GM18505 (cell line): Measurements from ENCODE around the gene PPP1R12B.
"Not testable (repeated sequence)": the region's sequence is repeated elsewhere in the genome, so short reads cannot be mapped to it uniquely, and the experiment has no call there.

Experiments
- ATAC-seq: cut with Tn5 transposase; IDR thresholded peaks from one replicate; pipeline ENCODE4 v1.9.1; 2021; ENCODE audit not compliant: unreplicated experiment
- POLR2A ChIP-seq: IDR thresholded peaks from 4 replicates; pipeline ENCODE4 v1.6.1; 2011; ENCODE audit warnings: borderline replicate concordance; ENCODE audit not compliant: insufficient read depth, insufficient read length; ENCODE audit errors: extremely low read depth

Gene PPP1R12B

DNA sequence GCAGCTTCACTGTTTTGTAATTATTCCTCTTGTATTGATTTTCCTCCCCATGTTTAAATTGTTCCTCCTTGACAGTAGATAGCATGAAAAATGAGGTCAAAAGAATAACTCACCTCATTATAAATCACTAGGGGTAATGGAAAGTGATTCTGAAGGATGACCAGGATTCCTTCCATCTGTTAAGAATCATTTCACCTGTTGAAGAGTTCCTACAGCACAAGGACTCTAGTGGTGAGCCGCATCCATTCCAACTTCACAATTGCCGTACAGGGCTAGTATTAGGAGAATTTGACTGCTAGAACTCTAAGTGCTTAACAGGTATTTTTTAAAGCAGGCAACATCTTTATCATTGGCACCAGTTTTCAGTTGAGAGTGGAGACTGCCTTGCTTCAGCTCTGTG, 13.7 kb downstream of the PPP1R12B start:
- ATAC-seq, result no peak
- TF ChIP-seq POLR2A, result no peak

DNA sequence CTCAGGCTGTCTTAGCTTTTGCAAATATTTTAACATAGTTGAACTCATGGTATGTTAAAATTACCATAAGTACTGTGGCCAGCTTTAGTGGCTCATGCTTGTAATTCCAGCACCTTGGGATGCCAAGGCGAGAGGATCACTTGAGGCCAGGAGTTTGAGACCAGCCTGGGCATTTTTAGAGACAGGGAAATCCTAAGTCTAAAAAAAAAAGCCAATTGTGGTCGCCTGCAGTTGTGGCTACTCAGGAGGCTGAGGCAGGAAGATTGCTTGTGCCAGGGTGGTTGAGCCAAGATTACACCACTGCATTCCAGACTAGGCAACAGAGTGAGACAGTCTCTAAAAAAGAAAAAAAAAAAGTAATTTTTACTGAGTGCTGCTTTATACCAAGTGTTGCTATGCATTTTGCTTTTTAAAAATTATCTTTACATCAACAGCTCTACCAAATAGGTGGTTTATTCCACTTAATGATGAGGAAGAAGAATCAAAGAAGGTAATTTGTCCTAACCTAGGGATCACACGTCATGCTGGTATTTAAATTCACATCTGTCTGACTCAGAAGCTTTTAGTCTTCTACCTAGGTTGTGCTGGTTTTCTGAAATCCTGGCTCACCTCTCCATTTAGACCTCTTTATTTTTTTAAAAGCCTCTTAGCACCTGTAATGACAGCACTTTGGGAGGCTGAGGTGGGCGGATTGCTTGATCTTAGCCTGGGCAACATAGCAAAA, 16.8 kb downstream of the PPP1R12B start:
- no peak for TF ChIP-seq POLR2A
- ATAC-seq, result no peak

DNA sequence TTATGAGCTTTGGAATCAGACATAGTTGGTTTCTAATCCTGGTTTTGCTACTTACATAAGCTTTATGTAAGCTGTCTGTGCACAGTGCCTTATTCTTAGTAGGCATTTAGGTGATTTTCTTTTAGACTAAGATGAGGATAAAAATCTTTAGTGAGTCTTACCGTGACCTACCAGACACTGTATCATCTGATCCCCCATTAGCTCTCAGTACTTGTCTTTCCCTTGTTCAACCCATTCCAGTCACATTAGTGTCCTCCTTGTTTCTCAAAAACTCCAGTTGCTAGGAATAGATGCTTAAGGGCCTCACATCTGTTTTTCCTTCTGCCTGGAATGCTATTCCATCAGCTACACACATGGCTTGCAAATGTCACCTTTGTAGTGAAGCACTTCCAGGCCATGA, 18.8 kb downstream of the PPP1R12B start:
- ATAC-seq, result no peak
- TF ChIP-seq POLR2A, result no peak

DNA sequence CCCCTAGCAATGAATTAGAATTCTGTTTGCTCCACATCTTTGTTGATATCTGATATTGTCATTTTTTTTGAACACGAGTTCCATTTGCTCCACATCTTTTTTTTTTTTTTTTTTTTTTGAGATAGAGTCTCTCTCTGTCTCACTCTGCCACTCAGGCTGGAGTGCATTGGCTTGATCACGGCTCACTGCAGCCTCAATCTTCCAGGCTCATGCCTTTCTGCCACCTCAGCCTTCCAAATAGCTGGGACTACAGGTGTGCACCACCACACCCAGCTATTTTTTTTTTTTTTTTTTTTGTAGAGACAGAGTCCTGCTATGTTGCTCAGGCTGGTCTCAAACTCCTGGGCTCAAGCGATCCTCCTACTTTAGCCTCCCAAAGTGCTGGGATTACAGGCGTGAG, 22.4 kb downstream of the PPP1R12B start:
- not testable (repeated sequence) for ATAC-seq

DNA sequence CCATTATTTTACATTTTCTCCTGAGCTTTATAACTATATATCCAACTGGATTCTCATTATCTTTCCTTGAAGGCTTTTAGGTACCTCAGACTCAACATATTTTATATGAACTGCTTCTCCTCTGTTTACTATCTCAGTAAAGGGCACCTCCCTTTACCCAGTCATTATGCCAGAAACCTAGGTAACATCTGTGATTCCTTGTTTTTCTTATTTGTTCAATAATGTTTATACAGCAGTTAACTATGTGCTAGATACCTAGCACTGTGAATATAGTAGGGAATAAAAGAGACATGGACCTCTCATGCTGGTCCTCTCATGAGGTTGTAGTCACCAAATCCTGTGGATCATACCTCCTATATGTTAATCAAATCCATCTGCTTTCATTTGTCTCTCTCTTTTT, 25.6 kb downstream of the PPP1R12B start:
- no peak for ATAC-seq

DNA sequence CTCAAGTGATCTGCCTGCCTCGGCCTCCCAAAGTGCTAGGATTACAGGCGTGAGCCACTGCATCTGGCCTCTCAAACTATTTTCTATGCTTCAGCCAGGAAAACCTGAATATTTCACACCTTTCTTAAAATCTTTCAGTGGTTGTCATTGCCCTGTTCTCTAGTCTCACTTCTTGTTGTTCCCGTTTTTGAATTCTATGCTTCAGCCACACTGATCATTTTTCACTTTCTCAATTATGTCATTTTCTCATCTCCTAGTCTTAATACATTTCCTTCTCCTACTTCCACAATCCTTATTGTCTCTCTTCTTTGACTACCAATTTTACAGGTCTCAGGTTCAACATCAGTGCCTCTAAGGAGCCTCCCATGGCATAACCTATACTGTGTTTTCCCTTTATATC, 26.7 kb downstream of the PPP1R12B start:
- not testable (repeated sequence) for ATAC-seq

More for the DNA sequence above, 25.6 kb downstream of the PPP1R12B start:
- no peak for TF ChIP-seq POLR2A

DNA sequence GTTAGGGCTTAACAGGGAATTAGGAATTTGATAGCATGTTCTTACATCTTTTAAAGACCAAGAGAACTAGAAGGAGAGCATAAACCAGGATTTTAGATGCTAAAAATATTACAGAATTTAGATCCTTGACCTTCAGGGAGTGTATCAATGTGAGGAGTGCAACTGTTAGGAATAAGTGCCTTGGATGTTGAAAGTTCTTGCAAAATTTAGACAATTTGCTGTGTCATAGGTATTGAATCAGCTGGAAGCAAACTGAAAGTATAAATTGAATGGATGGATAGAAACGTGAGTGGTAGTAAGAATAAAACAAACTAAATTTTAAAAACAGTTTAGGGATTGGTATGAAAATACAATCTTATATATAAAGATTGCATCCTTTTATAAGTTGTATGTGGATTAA, 27.7 kb downstream of the PPP1R12B start:
- no peak for TF ChIP-seq POLR2A
- no peak for ATAC-seq

DNA sequence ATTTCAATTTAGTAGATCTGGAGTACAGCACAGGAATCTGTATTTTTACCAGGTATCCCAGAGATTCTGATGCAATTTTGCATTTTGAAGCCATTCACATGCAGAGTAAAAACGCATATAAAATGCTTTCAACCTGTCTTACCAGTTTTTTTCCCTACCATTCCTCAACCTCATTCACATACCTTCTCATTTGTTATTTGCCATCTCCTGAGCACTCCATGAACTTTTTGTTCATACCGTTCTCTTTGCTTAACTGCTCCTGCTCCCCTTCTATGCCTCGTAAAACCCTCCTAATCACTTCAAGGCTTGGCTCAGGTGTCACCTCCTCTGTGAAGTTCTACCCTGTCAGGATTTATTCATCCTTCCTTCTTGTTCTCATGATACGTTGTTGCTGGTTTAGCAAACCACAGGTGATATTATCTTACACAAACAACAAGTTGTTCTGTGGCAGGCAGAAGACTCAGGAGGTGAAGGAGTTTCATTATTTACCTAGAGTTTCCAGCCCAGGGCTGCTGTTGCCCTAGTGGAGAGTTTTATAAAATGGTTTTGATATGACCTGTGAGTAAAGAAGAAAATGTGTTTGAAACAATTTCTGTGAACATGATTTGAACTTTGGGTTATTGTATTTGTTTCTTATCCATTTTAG, 31.5 kb downstream of the PPP1R12B start:
- ATAC-seq, result not testable (repeated sequence)

DNA sequence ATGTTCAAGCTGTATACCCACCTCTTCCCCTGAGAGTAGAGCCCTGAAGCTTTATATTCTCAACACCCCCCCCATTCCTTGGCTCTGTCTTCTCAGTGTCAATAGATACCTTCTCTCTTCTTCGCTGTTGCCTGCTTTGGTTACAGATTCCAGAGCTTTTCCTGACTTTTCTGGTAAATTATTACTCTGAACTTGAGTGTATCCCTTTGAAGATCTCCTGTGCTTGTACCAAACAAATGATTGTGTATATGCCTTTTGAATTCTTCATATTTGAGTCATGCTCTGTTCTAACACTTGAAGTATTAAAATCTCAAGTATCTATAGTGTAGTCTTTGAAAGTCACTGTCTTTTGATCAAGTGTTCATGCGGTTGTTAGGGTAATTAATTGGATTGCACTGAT, 32.0 kb downstream of the PPP1R12B start:
- ATAC-seq, result not testable (repeated sequence)

DNA sequence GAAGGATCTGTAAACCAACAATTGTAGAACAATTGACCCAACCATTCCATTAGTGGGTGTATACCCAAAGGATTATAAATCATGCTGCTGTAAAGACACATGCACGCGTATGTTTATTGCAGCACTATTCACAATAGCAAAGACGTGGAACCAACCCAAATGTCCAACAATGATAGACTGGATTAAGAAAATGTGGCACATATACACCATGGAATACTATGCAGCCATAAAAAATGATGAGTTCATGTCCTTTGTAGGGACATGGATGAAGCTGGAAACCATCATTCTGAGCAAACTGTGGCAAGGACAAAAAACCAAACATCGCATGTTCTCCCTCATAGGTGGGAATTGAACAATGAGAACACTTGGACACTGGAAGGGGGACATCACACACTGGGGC, 33.4 kb downstream of the PPP1R12B start:
- ATAC-seq, result not testable (repeated sequence)

DNA sequence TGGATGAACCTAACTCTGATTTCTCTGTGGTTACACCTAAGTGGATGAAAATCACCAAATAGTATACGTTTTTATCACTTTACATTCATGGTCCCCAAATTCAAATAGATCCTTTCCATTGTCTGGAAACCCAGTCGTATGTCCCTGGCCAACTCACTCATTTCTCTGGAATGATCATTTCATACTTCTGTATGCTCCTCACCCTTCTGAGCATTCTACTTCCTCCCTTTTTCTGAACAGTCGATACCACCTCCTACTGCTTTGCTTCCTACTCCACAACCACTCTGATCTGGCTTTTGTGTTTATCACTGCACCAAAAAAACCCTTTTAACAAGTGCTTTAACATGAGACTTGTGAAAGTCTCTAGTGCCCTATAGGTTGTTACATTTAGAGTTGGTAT, 47.3 kb downstream of the PPP1R12B start:
- not testable (repeated sequence) for ATAC-seq

DNA sequence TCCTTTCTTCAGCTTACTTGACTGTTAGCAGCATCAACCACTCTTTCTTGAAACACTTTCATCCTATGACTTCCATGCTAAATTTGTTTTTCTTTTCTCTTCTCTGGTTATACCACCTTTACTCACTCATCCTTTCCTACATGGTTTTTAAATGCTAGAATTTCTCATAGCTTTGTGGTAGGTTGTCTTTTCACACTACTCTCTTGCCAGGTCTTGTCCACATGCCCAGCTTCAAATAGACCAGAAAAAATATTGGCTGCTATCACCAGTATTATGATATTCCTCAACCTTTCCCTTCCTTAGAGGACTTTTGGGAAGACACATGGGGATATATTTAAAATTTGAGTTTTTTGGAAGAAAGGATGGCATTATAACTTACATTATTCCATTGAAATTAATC, 48.8 kb downstream of the PPP1R12B start:
- no peak for TF ChIP-seq POLR2A

DNA sequence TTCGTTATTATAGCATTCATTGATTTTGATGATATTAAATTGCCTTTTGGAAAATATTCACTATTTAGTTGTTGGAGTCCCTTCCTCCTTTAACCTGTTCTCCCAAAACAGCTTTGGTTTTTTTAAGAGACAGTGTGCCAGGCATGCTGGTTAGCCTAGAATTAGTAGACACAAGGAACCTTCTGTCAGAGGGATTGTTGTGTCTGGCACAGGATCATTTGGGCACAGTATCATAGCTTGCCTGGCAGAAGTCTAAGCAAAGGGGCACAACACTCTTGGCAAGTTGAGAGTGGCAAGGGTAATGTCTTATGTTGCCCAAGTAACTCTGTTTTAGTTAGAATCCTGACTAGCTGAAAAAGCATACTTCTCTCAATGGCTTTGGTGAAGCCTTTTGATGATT, 49.9 kb downstream of the PPP1R12B start:
- not testable (repeated sequence) for ATAC-seq

More for the DNA sequence above, 48.8 kb downstream of the PPP1R12B start:
- ATAC-seq, result no peak

DNA sequence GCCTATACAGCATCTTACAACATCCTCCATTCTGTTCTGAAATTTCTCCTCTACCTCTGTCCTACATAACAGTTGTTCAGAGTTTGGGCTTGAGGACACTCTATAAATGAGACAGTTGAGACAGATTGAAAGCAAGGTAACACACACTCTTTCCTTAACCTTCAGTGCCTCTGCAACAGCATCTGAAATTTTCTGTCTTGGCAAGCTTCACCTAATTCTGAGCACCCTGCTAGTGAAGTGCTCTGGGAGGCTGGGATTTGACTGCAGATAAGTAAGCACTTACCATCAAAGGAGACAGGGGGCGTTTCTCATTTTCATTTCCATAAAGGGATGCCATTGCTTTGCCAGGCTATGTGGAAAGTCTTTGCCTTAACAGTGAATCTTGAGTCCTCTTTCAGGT, 53.3 kb downstream of the PPP1R12B start:
- not testable (repeated sequence) for ATAC-seq

DNA sequence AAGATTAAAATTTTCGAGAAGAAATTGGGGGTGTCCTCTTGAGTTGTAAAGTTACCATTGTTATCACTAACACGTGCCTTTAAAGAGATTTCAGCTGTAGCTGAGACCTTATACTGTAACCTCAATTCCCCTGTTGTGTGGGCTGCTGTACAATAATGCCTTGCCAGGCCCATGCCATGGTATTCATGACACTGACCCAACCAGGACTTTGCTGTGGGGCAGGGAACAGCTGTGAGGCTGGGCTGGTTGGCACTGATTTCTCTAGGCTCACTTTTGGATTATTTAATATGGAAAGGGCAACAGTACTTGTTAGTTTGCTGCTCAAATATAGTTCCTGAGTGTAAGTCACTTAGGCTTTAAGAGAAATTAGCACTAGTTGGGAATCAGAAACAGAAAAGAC, 54.9 kb downstream of the PPP1R12B start:
- ATAC-seq, result not testable (repeated sequence)

DNA sequence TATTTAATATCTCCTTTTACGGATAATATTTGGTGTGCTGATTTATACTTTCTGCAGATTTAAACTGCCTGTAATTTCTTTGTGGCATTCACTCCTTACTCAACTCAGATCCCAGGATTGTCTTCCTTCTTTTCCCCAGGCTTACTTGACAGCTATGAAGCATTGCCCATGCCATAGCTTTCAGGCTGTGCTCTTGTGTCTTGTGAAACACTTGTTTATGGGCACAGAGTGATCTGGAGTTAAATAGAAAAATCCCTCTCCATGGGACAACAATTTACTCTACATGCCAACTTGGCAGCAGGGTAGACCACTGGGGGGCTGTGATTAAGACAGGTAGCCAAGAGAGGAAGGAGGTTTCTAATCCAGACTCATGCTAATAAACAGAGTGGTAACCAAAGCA, 57.4 kb downstream of the PPP1R12B start:
- no peak for TF ChIP-seq POLR2A
- no peak for ATAC-seq

DNA sequence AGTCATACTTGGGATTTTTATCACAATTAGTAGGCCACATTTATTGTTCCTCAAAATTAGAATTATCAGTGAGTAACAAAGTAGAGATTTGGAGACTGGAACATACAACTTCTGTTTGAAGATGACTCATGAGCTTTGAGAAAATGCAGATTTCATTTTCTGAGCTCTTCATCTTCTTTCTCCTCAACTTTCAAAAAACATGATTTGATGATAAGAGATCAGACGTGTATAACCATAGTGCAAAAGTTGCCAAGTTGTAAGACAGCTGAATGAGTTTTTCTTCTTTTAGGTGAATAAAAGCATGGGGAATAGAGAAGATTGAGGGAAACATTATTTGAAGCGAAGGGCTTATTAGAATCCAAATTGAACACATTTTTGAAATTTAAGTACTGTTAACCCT, 58.4 kb downstream of the PPP1R12B start:
- ATAC-seq, result not testable (repeated sequence)

DNA sequence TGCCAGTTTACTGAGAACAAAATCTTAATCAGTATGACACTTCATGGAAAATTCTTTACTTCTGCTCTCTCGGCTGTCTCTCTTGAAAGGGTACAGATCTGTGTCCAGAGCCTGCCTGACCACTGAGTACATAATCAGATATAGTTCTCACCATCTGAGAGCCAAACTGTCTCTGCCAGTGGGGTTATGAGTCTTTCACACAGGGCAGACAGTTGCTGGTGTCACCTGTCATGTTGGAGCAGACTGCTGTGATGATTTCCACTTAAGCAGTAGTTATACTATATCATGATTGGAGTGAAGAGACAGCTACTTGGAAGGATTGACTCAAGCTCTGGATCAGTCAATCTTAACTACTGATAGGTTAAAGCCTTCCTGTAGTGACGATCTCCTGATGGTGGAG, 58.9 kb downstream of the PPP1R12B start:
- not testable (repeated sequence) for ATAC-seq

DNA sequence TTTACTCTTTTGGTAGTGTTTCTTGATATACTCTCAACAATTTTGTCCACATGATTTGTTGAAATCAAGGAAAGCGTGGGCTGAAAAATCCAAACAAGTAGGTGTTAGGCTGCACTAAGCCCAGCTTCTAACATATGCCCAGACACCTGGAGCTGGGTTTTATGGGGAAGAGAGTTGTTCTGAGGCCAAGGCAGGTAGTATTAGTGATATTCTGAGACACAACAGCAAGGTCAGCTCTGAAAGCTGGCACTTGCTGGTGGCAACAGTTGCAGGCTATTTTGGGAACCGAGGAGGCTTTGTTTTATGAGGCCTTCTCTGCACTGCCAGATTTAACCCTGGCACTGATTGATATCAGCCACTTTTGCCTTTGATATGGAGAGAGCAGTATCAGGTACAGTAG, 61.8 kb downstream of the PPP1R12B start:
- not testable (repeated sequence) for ATAC-seq

DNA sequence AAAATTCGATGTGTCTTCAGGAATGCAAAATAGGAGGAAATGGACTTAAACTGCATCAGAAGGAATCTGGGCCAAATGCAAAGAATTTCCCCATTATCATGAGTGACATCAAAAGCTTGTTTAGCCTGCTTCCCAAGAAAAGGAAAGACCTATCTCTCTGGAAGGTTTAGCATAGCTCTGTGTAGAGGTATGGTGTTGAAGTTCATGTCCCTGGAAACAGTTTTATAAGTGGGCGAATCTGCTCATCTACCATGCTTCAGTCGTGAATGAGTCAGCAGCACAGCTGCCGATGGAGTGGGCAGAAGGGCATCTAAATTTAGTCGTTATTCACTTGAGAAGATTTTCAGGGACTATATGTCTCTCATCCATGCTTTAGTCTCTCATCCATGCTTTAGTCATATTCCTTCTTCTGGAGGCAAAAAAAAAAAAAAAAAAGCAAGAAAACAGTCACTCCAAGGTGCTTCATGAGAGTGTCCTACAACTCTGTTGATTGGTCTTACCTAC, 62.4 kb downstream of the PPP1R12B start:
- not testable (repeated sequence) for ATAC-seq
